ENCODE data around the gene MED16. TPM values are rescaled to one million over a fixed set of nuclear protein-coding genes. Genes with fewer than 3 reads are reported as not detected.
A peak's percentile ranks its signal among the peaks of the same experiment; 100 is the strongest.
"Not testable (repeated sequence)": the region's sequence is repeated elsewhere in the genome, so short reads cannot be mapped to it uniquely, and the experiment has no call there.

The MED16 gene
- polyA plus RNA-seq, 1 donor = 49.8 TPM

GRCh38 chr19:870314-870713, 22.7 kb downstream of the MED16 start:
- DNase-seq = no peak

- peak; percentile 62 for DNase-seq
Measured at GRCh38 chr19:869245-870177, 23.5 kb downstream of the MED16 start.

- DNase-seq = no peak
Measured at GRCh38 chr19:868458-869244, 24.3 kb downstream of the MED16 start.

GRCh38 chr19:867855-868457, 25.0 kb downstream of the MED16 start:
- no peak for DNase-seq

- no peak for DNase-seq
Measured at GRCh38 chr19:867301-867793, 25.6 kb downstream of the MED16 start.

GRCh38 chr19:866769-867300, 26.2 kb downstream of the MED16 start:
- DNase-seq = no peak

- no peak for DNase-seq
Measured at GRCh38 chr19:863315-863620, 29.7 kb downstream of the MED16 start.

GRCh38 chr19:862581-863314, 30.2 kb downstream of the MED16 start:
- no peak for DNase-seq

GRCh38 chr19:861756-862580, 31.0 kb downstream of the MED16 start:
- DNase-seq = no peak

GRCh38 chr19:861141-861755, 31.7 kb downstream of the MED16 start:
- DNase-seq = no peak

- DNase-seq = no peak
Measured at GRCh38 chr19:858868-859843, 33.8 kb downstream of the MED16 start, which contains the start of gene CFD. TSS of gene CFD (plus strand) at chr19:859664. CDS start at chr19:859690, 26 bp downstream.

- no peak for DNase-seq
Measured at GRCh38 chr19:858284-858683, 34.7 kb downstream of the MED16 start.

GRCh38 chr19:855566-856120, 37.3 kb downstream of the MED16 start:
- DNase-seq = no peak

GRCh38 chr19:855142-855541, 37.8 kb downstream of the MED16 start:
- no peak for DNase-seq

- DNase-seq = no peak
Measured at GRCh38 chr19:854549-854948, 38.4 kb downstream of the MED16 start.

GRCh38 chr19:853614-854220, 39.3 kb downstream of the MED16 start:
- DNase-seq = not testable (repeated sequence)

- no peak for DNase-seq
Measured at GRCh38 chr19:853014-853585, 39.9 kb downstream of the MED16 start.
